Measurements from ENCODE around the gene GLI3.
A peak's percentile ranks its signal among the peaks of the same experiment; 100 is the strongest.

The GLI3 gene

GRCh38 chr7:42217053-42217452 lies 20.0 kb downstream of the GLI3 start (continued):
- TF ChIP-seq ZSCAN30 (tag by site-specific recombination; IDR thresholded peaks at IDR 0.05) = no peak
- no peak for TF ChIP-seq ZNF121 (tag by site-specific recombination; IDR thresholded peaks at IDR 0.05)
- TF ChIP-seq INSM2 (tag by site-specific recombination; IDR thresholded peaks at IDR 0.05) = no peak

DNA sequence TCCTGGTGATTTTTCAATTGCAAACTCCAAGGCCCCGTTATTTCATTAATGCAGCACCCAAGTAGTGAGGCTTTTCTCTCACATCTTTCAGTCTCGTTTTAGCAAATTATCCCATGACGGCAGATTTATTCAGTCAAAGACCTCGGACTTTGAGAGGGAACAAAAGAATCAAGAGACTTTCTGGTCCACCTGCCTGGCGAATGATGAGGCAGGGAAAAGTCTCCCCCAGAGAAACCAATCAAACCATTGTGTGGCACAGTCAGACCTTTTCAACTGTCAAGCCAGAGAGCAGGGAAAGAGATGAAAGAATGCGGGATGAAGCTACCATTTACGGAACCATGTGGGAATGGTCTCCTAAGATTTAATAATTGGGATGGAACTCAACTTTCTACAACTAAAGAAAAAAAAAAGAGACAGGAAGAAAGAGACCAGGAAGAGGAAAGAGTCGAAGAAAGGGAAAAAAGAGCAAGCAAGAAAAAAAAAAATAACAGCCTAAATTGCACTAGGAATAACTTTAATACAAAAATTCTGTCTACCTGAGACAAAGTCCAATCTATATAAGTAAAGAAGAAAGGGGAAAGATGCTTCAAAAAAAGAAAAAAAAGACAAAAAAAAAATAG lies 22.8 kb downstream of the GLI3 start:
- no peak overlapping the region for H3K4me3 ChIP-seq (ENCODE audit: low read depth, low read length)
- H3K27ac ChIP-seq (ENCODE audit: extremely low read depth, low read depth, low read length) = no peak overlapping the region
- ChIA-PET CTCF (interaction anchor here (0.7 kb wide), 2 partner anchors 12 to 106 kb away, joined by 4 read pairs; no protein-coding TSS in a partner anchor), POLR2A (interaction anchor here (0.7 kb wide), 1 partner anchor 18 kb away, joined by 3 read pairs; no protein-coding TSS in a partner anchor)
- TF ChIP-seq ZNF362 (tag by site-specific recombination; IDR thresholded peaks at IDR 0.05) (peak; percentile 69; the same call in 1 of the 2 replicates), PRDM1 (tag by site-specific recombination; IDR thresholded peaks at IDR 0.05) (peak; percentile 91)
- TF ChIP-seq, protein P1, sequence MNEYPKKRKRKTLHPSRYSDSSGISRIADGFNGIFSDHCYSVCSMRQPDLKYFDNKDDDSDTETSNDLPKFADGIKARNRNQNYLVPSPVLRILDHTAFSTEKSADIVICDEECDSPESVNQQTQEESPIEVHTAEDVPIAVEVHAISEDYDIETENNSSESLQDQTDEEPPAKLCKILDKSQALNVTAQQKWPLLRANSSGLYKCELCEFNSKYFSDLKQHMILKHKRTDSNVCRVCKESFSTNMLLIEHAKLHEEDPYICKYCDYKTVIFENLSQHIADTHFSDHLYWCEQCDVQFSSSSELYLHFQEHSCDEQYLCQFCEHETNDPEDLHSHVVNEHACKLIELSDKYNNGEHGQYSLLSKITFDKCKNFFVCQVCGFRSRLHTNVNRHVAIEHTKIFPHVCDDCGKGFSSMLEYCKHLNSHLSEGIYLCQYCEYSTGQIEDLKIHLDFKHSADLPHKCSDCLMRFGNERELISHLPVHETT (tag by site-specific recombination; IDR thresholded peaks at IDR 0.05) = no peak
- no peaks in the 10 kb centered on the region for H3K4me1 ChIP-seq (ENCODE audit: control insufficient read depth, insufficient read depth, low read length)
- H3K36me3 ChIP-seq (ENCODE audit: control insufficient read depth in 2 of 2, insufficient read depth in 1 of 2, low read length in 2 of 2) = peaks cover 0 to 7% of the 10 kb centered on the region in 2 experiments; a peak in 2 of 3 replicates
- H3K9me3 ChIP-seq (ENCODE audit: control insufficient read depth, insufficient read depth, low read depth, low read length) = no peaks in the 10 kb centered on the region

DNA sequence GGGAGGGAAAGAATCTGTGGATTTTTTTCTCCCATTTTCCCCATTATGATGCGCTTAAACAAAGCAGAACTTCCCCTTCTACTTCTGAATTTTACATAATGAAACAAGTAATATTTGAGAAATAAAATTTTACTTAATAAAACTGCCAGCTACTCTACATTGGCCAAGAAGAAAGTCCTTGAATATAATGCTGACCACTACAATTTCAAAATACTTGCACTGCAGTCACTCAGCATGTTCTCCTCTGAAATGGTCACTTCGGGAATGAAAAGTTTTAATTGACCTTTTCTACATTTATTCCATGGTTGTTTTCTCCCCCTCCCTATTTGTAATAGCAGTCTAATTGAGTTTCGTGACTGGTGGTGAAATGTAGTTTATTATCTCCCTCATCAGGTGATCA lies 23.9 kb downstream of the GLI3 start:
- CTCF ChIA-PET = no interaction called here

GRCh38 chr7:42212541-42213090 lies 24.4 kb downstream of the GLI3 start:
- Histone ChIP-seq H3K9me3 (ENCODE audit: control insufficient read depth, insufficient read depth, low read depth, low read length) (no peaks in the 10 kb centered on the region), H3K36me3 (ENCODE audit: control insufficient read depth in 2 of 2, insufficient read depth in 1 of 2, low read length in 2 of 2) (peaks cover 0 to 7% of the 10 kb centered on the region in 2 experiments), H3K4me1 (ENCODE audit: control insufficient read depth, insufficient read depth, low read length) (no peaks in the 10 kb centered on the region), H3K4me3 (ENCODE audit: low read depth, low read length) (no peak overlapping the region), H3K27ac (ENCODE audit: extremely low read depth, low read depth, low read length) (no peak overlapping the region)
- ChIA-PET POLR2A (no interaction called here), CTCF (interaction anchor here (0.6 kb wide), 1 partner anchor 10 kb away, joined by 3 read pairs; no protein-coding TSS in a partner anchor)
- TF ChIP-seq GLI2 (tag by site-specific recombination; IDR thresholded peaks at IDR 0.05; ENCODE audit: borderline replicate concordance, low read depth) = no peak
- no peak for TF ChIP-seq ZNF768 (tag by site-specific recombination; IDR thresholded peaks at IDR 0.05)
- TF ChIP-seq SALL2 (tag by site-specific recombination; IDR thresholded peaks at IDR 0.05; ENCODE audit: borderline replicate concordance) = no peak
- no peak for TF ChIP-seq ZNF48 (tag by site-specific recombination; IDR thresholded peaks at IDR 0.05)
- TF ChIP-seq ZNF623 (tag by site-specific recombination; IDR thresholded peaks at IDR 0.05) = no peak
- no peak for TF ChIP-seq ZNF362 (tag by site-specific recombination; IDR thresholded peaks at IDR 0.05)
- TF ChIP-seq ZNF830 (tag by site-specific recombination; IDR thresholded peaks at IDR 0.05; ENCODE audit: low read depth) = no peak
- TF ChIP-seq GLI4 (tag by site-specific recombination; IDR thresholded peaks at IDR 0.05) = no peak
- no peak for TF ChIP-seq ZNF114 (tag by site-specific recombination; IDR thresholded peaks at IDR 0.05)
- TF ChIP-seq BCL11A (tag by site-specific recombination; IDR thresholded peaks at IDR 0.05; ENCODE audit: low read depth) = no peak
- no peak for TF ChIP-seq ZFHX2 (tag by site-specific recombination; conservative IDR thresholded peaks at IDR 0.05)
- TF ChIP-seq ZNF350 (tag by site-specific recombination; IDR thresholded peaks at IDR 0.05) = no peak
- TF ChIP-seq ZNF548 (tag by site-specific recombination; IDR thresholded peaks at IDR 0.05) = no peak

More for the DNA sequence above, 23.9 kb downstream of the GLI3 start:
- Histone ChIP-seq H3K4me1 (ENCODE audit: control insufficient read depth, insufficient read depth, low read length) (no peaks in the 10 kb centered on the region), H3K4me3 (ENCODE audit: low read depth, low read length) (no peak overlapping the region), H3K36me3 (ENCODE audit: control insufficient read depth in 2 of 2, insufficient read depth in 1 of 2, low read length in 2 of 2) (peaks cover 0 to 7% of the 10 kb centered on the region in 2 experiments; a peak in 2 of 3 replicates), H3K27ac (ENCODE audit: extremely low read depth, low read depth, low read length) (no peak overlapping the region), H3K9me3 (ENCODE audit: control insufficient read depth, insufficient read depth, low read depth, low read length) (no peaks in the 10 kb centered on the region)
- POLR2A ChIA-PET = no interaction called here
- TF ChIP-seq ZNF785 (tag by site-specific recombination; IDR thresholded peaks at IDR 0.05) (no peak), ZNF654 (tag by site-specific recombination; IDR thresholded peaks at IDR 0.05; ENCODE audit: low read depth) (no peak), ZNF311 (tag by site-specific recombination; IDR thresholded peaks at IDR 0.05; ENCODE audit: borderline replicate concordance) (no peak), ZNF169 (tag by site-specific recombination; IDR thresholded peaks at IDR 0.05) (no peak), PBX3 (CRISPR knock-in tag; IDR thresholded peaks at IDR 0.05) (no peak), ZNF777 (tag by site-specific recombination; IDR thresholded peaks at IDR 0.05; ENCODE audit: borderline replicate concordance) (no peak)
